Astrocyte (in vitro differentiated cells and primary cell): Measurements from ENCODE around the gene GLUL. TPM values are rescaled to one million over a fixed set of nuclear protein-coding genes. Genes with fewer than 3 reads are reported as not detected.

Source experiments
- DNase-seq: peaks from one replicate; pipeline ENCODE4 v3.0.0-alpha.2; 2010; ENCODE audit warnings: low read depth
- FAIRE-seq: peaks from 2 replicates; lab custom pipeline; 2011; peaks lifted over from hg19 to GRCh38; lab: Jason Lieb, UNC
- H2AFZ ChIP-seq: 2 replicates; pipeline ENCODE4 v1.6.0; 2012; ENCODE audit warnings: low read depth, low read length, inconsistent platforms
- H3K27ac ChIP-seq: 2 replicates; pipeline ENCODE4 v1.5.1; 2011; ENCODE audit warnings: low read depth, low read length, inconsistent platforms
- H3K27me3 ChIP-seq: 2 replicates; pipeline ENCODE4 v1.6.0; 2011; ENCODE audit warnings: low read length, inconsistent platforms; ENCODE audit not compliant: insufficient read depth
- H3K36me3 ChIP-seq: 2 replicates; pipeline ENCODE4 v1.5.1; 2011; ENCODE audit warnings: low read length, inconsistent platforms; ENCODE audit not compliant: insufficient read depth
- H3K4me1 ChIP-seq: 2 replicates; pipeline ENCODE4 v1.5.1; 2011; ENCODE audit warnings: low read length, inconsistent platforms; ENCODE audit not compliant: insufficient read depth
- H3K4me2 ChIP-seq: 2 replicates; pipeline ENCODE4 v1.6.0; 2012; ENCODE audit warnings: low read length, inconsistent platforms
- H3K4me3 ChIP-seq: 2 replicates; pipeline ENCODE4 v1.5.1; 2011; ENCODE audit warnings: low read depth, mild to moderate bottlenecking, low read length, inconsistent platforms; ENCODE audit not compliant: insufficient read depth
- H3K79me2 ChIP-seq: 2 replicates; pipeline ENCODE4 v1.6.0; 2012; ENCODE audit warnings: mild to moderate bottlenecking, low read length, inconsistent platforms; ENCODE audit not compliant: insufficient read depth
- H3K9ac ChIP-seq: 2 replicates; pipeline ENCODE4 v1.6.0; 2012; ENCODE audit warnings: mild to moderate bottlenecking, low read length, inconsistent platforms
- H3K9me3 ChIP-seq: 2 replicates; pipeline ENCODE4 v1.5.1; 2012; ENCODE audit warnings: low read depth, mild to moderate bottlenecking, low read length, inconsistent platforms; ENCODE audit not compliant: insufficient read depth
- H4K20me1 ChIP-seq: 2 replicates; pipeline ENCODE4 v1.6.0; 2012; ENCODE audit warnings: low read length, inconsistent platforms; ENCODE audit not compliant: insufficient read depth
- H3K27ac Mint-ChIP-seq: one replicate; pipeline ENCODE4 v1.8.0; 2021; ENCODE audit warnings: mild to moderate bottlenecking, mixed read lengths; ENCODE audit not compliant: unreplicated experiment
- H3K27me3 Mint-ChIP-seq: one replicate; pipeline ENCODE4 v1.8.0; 2021; ENCODE audit warnings: low read depth, mixed read lengths; ENCODE audit not compliant: unreplicated experiment
- H3K36me3 Mint-ChIP-seq: one replicate; pipeline ENCODE4 v1.8.0; 2021; ENCODE audit warnings: low read depth, mixed read lengths; ENCODE audit not compliant: unreplicated experiment
- H3K4me1 Mint-ChIP-seq: one replicate; pipeline ENCODE4 v1.8.0; 2021; ENCODE audit warnings: low read depth, mixed read lengths; ENCODE audit not compliant: unreplicated experiment
- H3K4me3 Mint-ChIP-seq: one replicate; pipeline ENCODE4 v1.8.0; 2021; ENCODE audit warnings: mild to moderate bottlenecking, moderate library complexity, mixed read lengths; ENCODE audit not compliant: unreplicated experiment
- H3K9me3 Mint-ChIP-seq: one replicate; pipeline ENCODE4 v1.8.0; 2021; ENCODE audit warnings: mild to moderate bottlenecking, mixed read lengths; ENCODE audit not compliant: unreplicated experiment
- CTCF ChIP-seq: IDR thresholded peaks from 2 replicates; pipeline ENCODE4 v1.5.1; 2011; ENCODE audit warnings: low read depth, mild to moderate bottlenecking, inconsistent platforms, low read length, moderate library complexity; ENCODE audit not compliant: insufficient read depth
- EZH2 ChIP-seq: IDR thresholded peaks from 2 replicates; pipeline ENCODE4 v1.6.1; 2012; ENCODE audit warnings: mild to moderate bottlenecking, low read length, inconsistent platforms; ENCODE audit not compliant: insufficient read depth
- total RNA-seq: library from RNA; stranded (reverse); gene quantifications from 2 replicates; pipeline ENCODE4 v1.2.1, GENCODE V29; 2021

The GLUL gene
- total RNA-seq, 1 donor from 2014 or later, result 158 TPM

- FAIRE-seq (no peak), DNase-seq (no peak)
- Histone ChIP-seq H3K36me3 (no peaks in the 10 kb centered on the region), H3K79me2 (no peaks in the 10 kb centered on the region), H3K9me3 (peaks cover 3% of the 10 kb centered on the region), H3K27ac (no peak overlapping the region), H3K9ac (no peak overlapping the region), H3K4me2 (no peak overlapping the region), H3K27me3 (no peaks in the 10 kb centered on the region), H3K4me1 (no peaks in the 10 kb centered on the region), H2AFZ (no peak overlapping the region), H4K20me1 (no peaks in the 10 kb centered on the region), H3K4me3 (no peak overlapping the region)
- Mint-ChIP-seq H3K36me3 (no peaks in the 10 kb centered on the region), H3K4me3 (no peak overlapping the region), H3K9me3 (no peaks in the 10 kb centered on the region), H3K4me1 (no peaks in the 10 kb centered on the region), H3K27me3 (peaks cover 10% of the 10 kb centered on the region), H3K27ac (no peak overlapping the region)
- TF ChIP-seq EZH2, result no peak
- TF ChIP-seq CTCF, result no peak
Observed at GRCh38 chr1:182431278-182431677, 39.7 kb upstream of the GLUL start.

DNA sequence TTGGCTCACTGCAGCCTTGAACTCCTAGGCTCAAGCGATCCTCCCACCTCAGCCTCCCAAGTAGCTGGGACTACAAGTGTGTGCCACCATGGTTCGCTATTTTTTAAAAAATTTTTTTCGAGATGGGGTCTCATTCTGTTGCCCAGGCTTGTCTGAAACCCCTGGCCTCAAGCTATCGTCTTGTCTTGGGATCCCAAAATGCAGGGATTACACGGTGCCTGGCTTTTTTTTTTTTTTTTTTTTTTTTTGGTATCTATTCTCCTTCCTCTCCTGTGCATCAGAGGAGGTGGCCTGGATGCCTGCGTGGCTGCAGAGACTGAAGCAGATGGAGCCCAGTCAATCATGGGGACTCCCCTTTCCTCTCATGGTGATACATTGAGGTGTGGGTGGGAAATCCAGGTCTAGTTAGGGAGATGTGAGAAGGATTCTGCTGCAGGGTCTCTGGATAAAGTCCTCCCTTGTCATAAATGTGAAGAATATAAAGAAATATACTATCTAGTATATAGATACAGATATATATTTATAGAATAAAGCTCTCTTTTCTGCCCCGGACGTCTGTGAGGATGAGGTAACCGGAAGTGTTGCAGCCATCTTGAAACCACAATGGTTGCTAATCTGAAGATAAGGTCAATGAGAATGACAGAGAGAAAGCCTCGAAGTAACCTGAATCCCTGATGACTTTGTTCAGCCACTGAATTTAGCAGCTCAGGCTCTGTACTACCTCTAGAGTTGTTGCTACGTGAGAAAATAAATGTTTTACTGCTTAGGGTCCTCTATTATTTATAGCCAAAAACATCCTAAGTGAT, 38.9 kb upstream of the GLUL start:
- H2AFZ ChIP-seq, result no peak overlapping the region
- Mint-ChIP-seq H3K27ac (no peak overlapping the region), H3K9me3 (no peaks in the 10 kb centered on the region), H3K36me3 (no peaks in the 10 kb centered on the region), H3K4me1 (no peaks in the 10 kb centered on the region), H3K27me3 (peaks cover 10% of the 10 kb centered on the region), H3K4me3 (no peak overlapping the region)
- no peaks in the 10 kb centered on the region for H4K20me1 ChIP-seq
- no peaks in the 10 kb centered on the region for H3K36me3 ChIP-seq
- H3K27ac ChIP-seq, result no peak overlapping the region
- no peak overlapping the region for H3K4me3 ChIP-seq
- no peak overlapping the region for H3K9ac ChIP-seq
- FAIRE-seq (no peak), DNase-seq (no peak)
- TF ChIP-seq EZH2 (no peak), CTCF (no peak)
- no peaks in the 10 kb centered on the region for H3K79me2 ChIP-seq
- H3K4me2 ChIP-seq, result no peak overlapping the region
- no peaks in the 10 kb centered on the region for H3K4me1 ChIP-seq
- peaks cover 3% of the 10 kb centered on the region for H3K9me3 ChIP-seq
- no peaks in the 10 kb centered on the region for H3K27me3 ChIP-seq

DNA sequence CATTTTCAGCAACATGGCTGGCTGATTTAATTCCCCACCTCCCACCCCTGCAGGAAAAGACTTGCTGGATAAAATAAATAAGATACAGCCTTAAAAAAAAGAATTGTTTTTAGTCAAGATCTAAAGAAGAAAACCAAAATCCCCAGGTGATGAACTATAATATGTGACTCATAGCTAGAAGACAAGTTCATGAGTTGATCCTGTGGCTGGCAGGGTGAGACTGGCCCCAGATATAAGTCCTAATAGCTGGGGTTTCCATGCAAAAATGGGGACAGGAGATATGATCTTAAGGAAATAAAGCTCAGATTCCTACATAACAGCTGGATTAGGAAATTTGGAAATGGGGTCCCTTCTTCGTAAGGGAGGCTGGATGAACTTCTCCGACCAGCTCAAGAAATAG, 36.5 kb upstream of the GLUL start:
- Histone ChIP-seq H3K27me3 (no peaks in the 10 kb centered on the region), H3K27ac (no peak overlapping the region), H4K20me1 (no peaks in the 10 kb centered on the region), H3K4me3 (no peak overlapping the region), H2AFZ (no peak overlapping the region), H3K4me1 (no peaks in the 10 kb centered on the region), H3K9ac (no peak overlapping the region), H3K79me2 (no peaks in the 10 kb centered on the region), H3K4me2 (no peak overlapping the region), H3K9me3 (peaks cover 3% of the 10 kb centered on the region), H3K36me3 (no peaks in the 10 kb centered on the region)
- no peak overlapping the region for H3K27ac Mint-ChIP-seq
- no peaks in the 10 kb centered on the region for H3K9me3 Mint-ChIP-seq
- H3K4me3 Mint-ChIP-seq, result no peak overlapping the region
- DNase-seq, result no peak
- peaks cover 10% of the 10 kb centered on the region for H3K27me3 Mint-ChIP-seq
- H3K4me1 Mint-ChIP-seq, result no peaks in the 10 kb centered on the region
- FAIRE-seq, result no peak
- TF ChIP-seq CTCF (no peak), EZH2 (no peak)
- H3K36me3 Mint-ChIP-seq, result no peaks in the 10 kb centered on the region
